B cell (primary cell): ENCODE results near the gene S100A10. TPM values are rescaled to one million over a fixed set of nuclear protein-coding genes. Genes with fewer than 3 reads are reported as not detected.

Experiments
- ATAC-seq: fragments of 200-7000 bp; cut with Tn5 transposase; one replicate; pipeline ENCODE4 v1.10.0; 2021; ENCODE audit warnings: low read depth, mild to moderate bottlenecking, moderate number of reproducible peaks, moderate library complexity
- CTCF ChIA-PET: fragments of 350-600 bp; sonication (Branson Sonifier 250); formaldehyde crosslinking; loops from one replicate; lab custom pipeline; 2021; ENCODE audit warnings: antibody characterized with exemption, inconsistent platforms; lab: Charles Lee
- POLR2A ChIA-PET: fragments of 350-600 bp; sonication (Branson Sonifier 250); formaldehyde crosslinking; loops from one replicate; lab custom pipeline; 2021; ENCODE audit warnings: antibody characterized with exemption; lab: Charles Lee
- DNase-seq: peaks from one replicate; pipeline ENCODE4 v3.0.0; 2013
- H2AFZ ChIP-seq: 2 replicates; pipeline ENCODE4 v1.6.1; 2012; ENCODE audit warnings: mild to moderate bottlenecking, low read depth, low read length; ENCODE audit not compliant: insufficient read depth, poor library complexity, severe bottlenecking
- H3K27ac ChIP-seq, 2 donors: 1 replicate in 1 of 2; 2 replicates in 1 of 2; pipeline ENCODE4 v1.5.1; 2012 to 2013; ENCODE audit warnings: low read length in 2 of 2, mild to moderate bottlenecking in 2 of 2, moderate library complexity in 1 of 2
- H3K27me3 ChIP-seq, 4 experiments: fragments of 200-600 bp in 1 of 4; sonication (generic) in 1 of 4; replicated peaks in 1 of 4; 1 replicate in 2 of 4; 2 replicates in 2 of 4; pipeline versions ENCODE4 v1.6.1 to v1.7.0; 2013 to 2016; ENCODE audit warnings: low read length in 3 of 4, mild to moderate bottlenecking in 2 of 4, mixed read lengths in 1 of 4, moderate library complexity in 1 of 4; ENCODE audit not compliant: insufficient read depth in 4 of 4, control insufficient read depth in 3 of 4; ENCODE audit errors: control extremely low read depth in 1 of 4
- H3K36me3 ChIP-seq, 2 experiments: replicated peaks in 1 of 2; 1 replicate in 1 of 2; 2 replicates in 1 of 2; pipeline versions ENCODE4 v1.6.1 to v1.7.1; 2013; ENCODE audit warnings: low read length in 1 of 2; ENCODE audit not compliant: insufficient read depth in 2 of 2, control insufficient read depth in 1 of 2; ENCODE audit errors: control extremely low read depth in 1 of 2, extremely low read depth in 1 of 2
- H3K4me1 ChIP-seq, 2 donors: fragments of 200-600 bp in 1 of 2; sonication (generic) in 1 of 2; 1 replicate in 1 of 2; 2 replicates in 1 of 2; pipeline versions ENCODE4 v1.5.1 to v1.6.1; 2013 to 2017; ENCODE audit warnings: low read length in 2 of 2; ENCODE audit not compliant: control insufficient read depth in 2 of 2, insufficient read depth in 2 of 2
- H3K4me2 ChIP-seq: replicated peaks from 2 replicates; pipeline ENCODE3; 2012; ENCODE audit warnings: mild to moderate bottlenecking, low read depth, low read length; ENCODE audit not compliant: poor library complexity, severe bottlenecking
- H3K4me3 ChIP-seq, 5 experiments: fragments of 200-600 bp in 1 of 5; sonication (generic) in 1 of 5; 1 replicate in 3 of 5; 2 replicates in 2 of 5; pipeline versions ENCODE4 v1.5.1 to v1.7.0; 2011 to 2016; ENCODE audit warnings: low read length in 4 of 5, mild to moderate bottlenecking in 4 of 5, low read depth in 2 of 5, control low read depth in 1 of 5, moderate library complexity in 1 of 5; ENCODE audit not compliant: insufficient read depth in 1 of 5; ENCODE audit errors: control extremely low read depth in 1 of 5, extremely low read depth in 1 of 5
- H3K79me2 ChIP-seq: fragments of 200-600 bp; sonication (generic); one replicate; pipeline ENCODE4 v1.6.0; 2016; ENCODE audit warnings: low read length; ENCODE audit not compliant: control insufficient read depth, insufficient read depth
- H3K9ac ChIP-seq: fragments of 200-600 bp; sonication (generic); 2 replicates; pipeline ENCODE4 v1.6.1; 2017; ENCODE audit warnings: mild to moderate bottlenecking, low read length, moderate library complexity
- H3K9me3 ChIP-seq, 3 donors: one replicate each; pipeline versions ENCODE4 v1.6.1 to v1.7.1; 2013; ENCODE audit warnings: low read length in 2 of 3; ENCODE audit not compliant: control insufficient read depth in 2 of 3, insufficient read depth in 1 of 3; ENCODE audit errors: control extremely low read depth in 1 of 3
- H4K20me1 ChIP-seq: 2 replicates; pipeline ENCODE4 v1.6.0; 2012; ENCODE audit warnings: mild to moderate bottlenecking, low read length; ENCODE audit not compliant: insufficient read depth, control insufficient read depth, poor library complexity, severe bottlenecking
- H3K27ac Mint-ChIP-seq: one replicate; pipeline ENCODE4 v1.8.0; 2021; ENCODE audit warnings: mixed read lengths
- H3K27me3 Mint-ChIP-seq: one replicate; pipeline ENCODE4 v1.8.0; 2021; ENCODE audit warnings: mixed read lengths
- H3K4me1 Mint-ChIP-seq: one replicate; pipeline ENCODE4 v1.8.0; 2021; ENCODE audit warnings: mixed read lengths
- H3K4me3 Mint-ChIP-seq: one replicate; pipeline ENCODE4 v1.8.0; 2021; ENCODE audit warnings: mixed read lengths
- H3K9me3 Mint-ChIP-seq: one replicate; pipeline ENCODE4 v1.8.0; 2022; ENCODE audit warnings: mixed read lengths; ENCODE audit not compliant: insufficient read depth
- CTCF ChIP-seq: fragments of 200-600 bp; IDR thresholded peaks from one replicate; pipeline ENCODE4 v1.8.0; 2022; ENCODE audit warnings: antibody characterized with exemption, mild to moderate bottlenecking
- EZH2 ChIP-seq: IDR thresholded peaks from 2 replicates; pipeline ENCODE4 v1.6.1; 2012; ENCODE audit warnings: borderline replicate concordance, low read depth, mild to moderate bottlenecking, moderate library complexity, low read length; ENCODE audit not compliant: insufficient read depth, poor library complexity, severe bottlenecking
- WGBS: methylation state at CpG from one replicate; pipeline ENCODE4 v1.1.5; 2013; ENCODE audit warnings: missing lambda C conversion rate; ENCODE audit not compliant: insufficient coverage; 5-methylcytosine and 5-hydroxymethylcytosine counted together
- intact Hi-C: fragments of 100-400 bp; cut with micrococcal nuclease; formaldehyde crosslinking; loops from one replicate; pipeline ENCODE4 v1.10.0; 2022
- polyA plus RNA-seq: library from polyadenylated mRNA; depleted of rRNA; stranded (reverse); fragments of >200 nt; gene quantifications from 2 replicates; pipeline ENCODE4 v1.2.3, GENCODE V29; 2012
- total RNA-seq, 2 donors: library from RNA; stranded (reverse); fragments of 120-200 nt in 1 of 2; gene quantifications; 1 replicate in 1 of 2; 2 replicates in 1 of 2; pipeline versions ENCODE4 v1.2.3 to v1.2.4, GENCODE V29; 2013 to 2022

Gene S100A10
- total and polyA plus RNA-seq, 2 donors (not counting 1 experiment from before 2014, with no cell fraction given) = 38.0 to 47.1 TPM

GRCh38 chr1:151936653-151937052 lies 57.0 kb downstream of the S100A10 start:
- Histone ChIP-seq H3K79me2 (no peaks in the 10 kb centered on the region), H3K27me3 (peaks cover 0 to 3% (median 0%) of the 10 kb centered on the region in 4 experiments), H3K4me2 (no peak overlapping the region), H3K4me1 (peaks cover 3 to 11% of the 10 kb centered on the region in 2 donors), H3K9ac (no peak overlapping the region), H3K36me3 (no peaks in the 10 kb centered on the region), H3K9me3 (no peaks in the 10 kb centered on the region), H4K20me1 (no peaks in the 10 kb centered on the region), H2AFZ (no peak overlapping the region), H3K4me3 (no peak overlapping the region), H3K27ac (no peak overlapping the region)
- intact Hi-C loops = no loop called here
- ChIA-PET CTCF (interaction anchor here (0.6 to 11.7 kb wide), 8 partner anchors 9 to 77 kb away, joined by 3 to 341 read pairs (median 12); partner anchors contain the start of genes S100A10 and THEM4), POLR2A (interaction anchor here (0.5 kb wide), 1 partner anchor 248 kb away, joined by 3 read pairs; no protein-coding TSS in a partner anchor)
- H3K27ac Mint-ChIP-seq = no peak overlapping the region
- DNase-seq (no peak), ATAC-seq (no peak)
- TF ChIP-seq CTCF (no peak), EZH2 (no peak)
- 80% methylated on average over 2 of the region's 7 CpGs for WGBS
- peaks cover 11% of the 10 kb centered on the region for H3K27me3 Mint-ChIP-seq
- H3K4me3 Mint-ChIP-seq = no peak overlapping the region
- peaks cover 7% of the 10 kb centered on the region for H3K4me1 Mint-ChIP-seq
- no peaks in the 10 kb centered on the region for H3K9me3 Mint-ChIP-seq

DNA sequence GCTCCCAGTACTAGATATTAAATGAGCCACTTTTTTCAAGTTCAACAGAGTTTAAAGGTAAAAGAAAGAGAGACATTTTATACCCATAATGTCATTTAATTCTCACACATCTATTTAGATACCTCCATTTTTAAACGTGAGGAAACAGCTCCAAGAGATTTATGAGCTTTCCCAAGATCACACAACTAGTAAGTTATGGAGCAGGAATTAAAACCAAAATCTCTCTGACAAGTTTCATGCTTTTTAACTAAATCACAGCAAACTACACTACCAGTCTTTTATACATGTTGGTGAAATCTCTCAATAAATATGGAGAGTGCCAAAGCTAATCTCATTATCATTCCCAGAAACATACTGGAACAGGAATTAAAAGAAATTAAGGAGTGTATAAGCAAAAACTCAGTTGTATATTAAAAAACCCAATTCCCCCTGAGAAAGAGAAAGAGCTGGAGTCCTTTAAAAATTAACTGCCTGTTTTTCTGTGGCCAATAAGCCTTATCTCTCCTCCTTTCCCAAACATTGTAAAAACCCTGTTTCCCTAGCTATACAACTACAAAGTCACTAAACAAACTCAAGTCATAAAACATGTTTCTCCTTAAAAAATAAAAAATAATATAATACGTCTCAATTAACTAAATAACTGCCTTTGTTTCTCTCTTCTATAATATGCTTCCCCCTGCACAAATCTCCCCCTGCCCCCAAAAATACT lies 57.6 kb downstream of the S100A10 start:
- H3K4me2 ChIP-seq = no peak overlapping the region
- DNase-seq (no peak), ATAC-seq (no peak)
- no peaks in the 10 kb centered on the region for H3K9me3 Mint-ChIP-seq
- peaks cover 0 to 5% of the 10 kb centered on the region in 2 donors for H3K4me1 ChIP-seq
- H3K9ac ChIP-seq = no peak overlapping the region
- H3K4me1 Mint-ChIP-seq = peaks cover 3% of the 10 kb centered on the region
- intact Hi-C loops = no loop called here
- CTCF ChIA-PET = interaction anchor here (0.6 to 11.7 kb wide), 12 partner anchors 9 to 78 kb away, joined by 3 to 341 read pairs (median 8); partner anchors contain the start of genes S100A10 and THEM4
- TF ChIP-seq CTCF = no peak
- no peak for TF ChIP-seq EZH2
- H3K79me2 ChIP-seq = no peaks in the 10 kb centered on the region
- peaks cover 0 to 3% (median 0%) of the 10 kb centered on the region in 4 experiments for H3K27me3 ChIP-seq
- H3K36me3 ChIP-seq = no peaks in the 10 kb centered on the region
- no peak overlapping the region for H2AFZ ChIP-seq
- H3K27me3 Mint-ChIP-seq = peaks cover 12% of the 10 kb centered on the region
- no peaks in the 10 kb centered on the region for H3K9me3 ChIP-seq
- POLR2A ChIA-PET = interaction anchor here (0.5 kb wide), 1 partner anchor 248 kb away, joined by 3 read pairs; no protein-coding TSS in a partner anchor
- H3K27ac Mint-ChIP-seq = no peak overlapping the region
- H3K4me3 ChIP-seq = no peak overlapping the region
- H3K27ac ChIP-seq = no peak overlapping the region
- H3K4me3 Mint-ChIP-seq = no peak overlapping the region
- H4K20me1 ChIP-seq = no peaks in the 10 kb centered on the region
- no CpG with 5 or more reads among the region's 2 CpGs for WGBS
